GM21723 (cell line): ENCODE measurements around the gene SLC12A7.

Experiments used
- ATAC-seq: cut with Tn5 transposase; IDR thresholded peaks from one replicate; pipeline ENCODE4 v1.9.1; 2021; ENCODE audit warnings: mild to moderate bottlenecking, moderate library complexity; ENCODE audit not compliant: unreplicated experiment

The SLC12A7 gene

GRCh38 chr5:1038417-1039209, 73.2 kb downstream of the SLC12A7 start:
- ATAC-seq = no peak

- ATAC-seq = no peak
These were observed 74.0 kb downstream of the SLC12A7 start for GRCh38 chr5:1037671-1038416.

- no peak for ATAC-seq
These were observed 74.7 kb downstream of the SLC12A7 start for GRCh38 chr5:1037123-1037670.

- no peak for ATAC-seq
These were observed 75.2 kb downstream of the SLC12A7 start for GRCh38 chr5:1036504-1037122.

- ATAC-seq = no peak
These were observed 76.2 kb downstream of the SLC12A7 start for GRCh38 chr5:1035421-1036405.

- no peak for ATAC-seq
These were observed 76.9 kb downstream of the SLC12A7 start for GRCh38 chr5:1034986-1035385.

GRCh38 chr5:1034421-1034905, 77.4 kb downstream of the SLC12A7 start:
- no peak for ATAC-seq

- ATAC-seq = no peak
These were observed 78.0 kb downstream of the SLC12A7 start for GRCh38 chr5:1033606-1034420.

- ATAC-seq = no peak
These were observed 78.7 kb downstream of the SLC12A7 start for GRCh38 chr5:1033178-1033577.

- ATAC-seq = no peak
These were observed 79.3 kb downstream of the SLC12A7 start for GRCh38 chr5:1032551-1033027.

- no peak for ATAC-seq
These were observed 79.9 kb downstream of the SLC12A7 start for GRCh38 chr5:1032011-1032410.

GRCh38 chr5:1031306-1031959, 80.4 kb downstream of the SLC12A7 start:
- ATAC-seq = no peak

GRCh38 chr5:1030801-1031271, 81.0 kb downstream of the SLC12A7 start:
- no peak for ATAC-seq

GRCh38 chr5:1029945-1030625, 81.8 kb downstream of the SLC12A7 start:
- no peak for ATAC-seq

- ATAC-seq = no peak
These were observed 82.5 kb downstream of the SLC12A7 start for GRCh38 chr5:1029282-1029944.

- no peak for ATAC-seq
These were observed 83.2 kb downstream of the SLC12A7 start for GRCh38 chr5:1028481-1029281.
